Measurements from ENCODE around the gene CYB561D2.

- TF ChIP-seq CTCF (IDR thresholded peaks at IDR 0.05 in 4 of 5, conservative IDR thresholded peaks at IDR 0.05 in 1 of 5) = no peak
- TF ChIP-seq POLR2A (IDR thresholded peaks at IDR 0.05) = no peak
Measured at GRCh38 chr3:50364573-50365079, 14.0 kb downstream of the CYB561D2 start.

Data from gastrocnemius medialis (tissue), 4 donors.